Measurements from ENCODE around the gene TTBK2. TPM values are rescaled to one million over a fixed set of nuclear protein-coding genes. Genes with fewer than 3 reads are reported as not detected.
"Not testable (repeated sequence)": the region's sequence is repeated elsewhere in the genome, so short reads cannot be mapped to it uniquely, and the experiment has no call there.

TTBK2 gene
- polyA plus RNA-seq, 3 donors, result 3.7 to 9.0 (median 5.7) TPM

DNA sequence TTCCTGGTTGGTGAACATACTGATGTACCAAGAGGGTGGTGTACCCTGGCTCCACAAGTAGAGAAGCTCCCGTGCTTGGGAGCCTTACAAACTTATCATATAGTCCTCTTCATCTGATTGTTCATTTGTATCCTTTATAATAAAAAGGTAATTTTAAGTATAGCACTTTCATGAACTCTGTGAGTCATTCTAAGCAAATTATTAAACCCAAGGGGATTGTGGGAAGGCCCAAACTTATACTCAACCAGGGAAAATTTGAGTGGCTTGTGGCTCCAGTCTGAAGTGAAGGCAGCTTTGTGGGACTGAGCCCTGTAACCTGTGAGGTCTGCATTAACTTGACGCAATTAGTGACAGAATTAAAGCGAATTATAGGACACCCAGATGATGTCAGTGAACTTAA is 29.0 kb downstream of the TTBK2 start:
- peaks cover 7% of the 10 kb centered on the region for H4K20me1 ChIP-seq (ENCODE audit: insufficient read depth, low read length)
- no peaks in the 10 kb centered on the region for H3K27me3 ChIP-seq (ENCODE audit: control insufficient read depth in 2 of 2, insufficient read depth in 2 of 2, low read length in 2 of 2)
- intact Hi-C loops (cut with micrococcal nuclease), result no loop called here
- peaks cover 0 to 11% of the 10 kb centered on the region in 2 donors for H3K36me3 ChIP-seq (replicated peaks in 1 of 2; ENCODE audit: control insufficient read depth in 1 of 2, insufficient read depth in 2 of 2, low read length in 2 of 2)
- peaks cover 34% of the 10 kb centered on the region for H3K79me2 ChIP-seq (ENCODE audit: insufficient read depth, low read length)
- H3K9ac ChIP-seq (ENCODE audit: insufficient read depth, low read length, poor library complexity, severe bottlenecking), result no peak overlapping the region
- TF ChIP-seq, protein P1, sequence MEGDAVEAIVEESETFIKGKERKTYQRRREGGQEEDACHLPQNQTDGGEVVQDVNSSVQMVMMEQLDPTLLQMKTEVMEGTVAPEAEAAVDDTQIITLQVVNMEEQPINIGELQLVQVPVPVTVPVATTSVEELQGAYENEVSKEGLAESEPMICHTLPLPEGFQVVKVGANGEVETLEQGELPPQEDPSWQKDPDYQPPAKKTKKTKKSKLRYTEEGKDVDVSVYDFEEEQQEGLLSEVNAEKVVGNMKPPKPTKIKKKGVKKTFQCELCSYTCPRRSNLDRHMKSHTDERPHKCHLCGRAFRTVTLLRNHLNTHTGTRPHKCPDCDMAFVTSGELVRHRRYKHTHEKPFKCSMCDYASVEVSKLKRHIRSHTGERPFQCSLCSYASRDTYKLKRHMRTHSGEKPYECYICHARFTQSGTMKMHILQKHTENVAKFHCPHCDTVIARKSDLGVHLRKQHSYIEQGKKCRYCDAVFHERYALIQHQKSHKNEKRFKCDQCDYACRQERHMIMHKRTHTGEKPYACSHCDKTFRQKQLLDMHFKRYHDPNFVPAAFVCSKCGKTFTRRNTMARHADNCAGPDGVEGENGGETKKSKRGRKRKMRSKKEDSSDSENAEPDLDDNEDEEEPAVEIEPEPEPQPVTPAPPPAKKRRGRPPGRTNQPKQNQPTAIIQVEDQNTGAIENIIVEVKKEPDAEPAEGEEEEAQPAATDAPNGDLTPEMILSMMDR (IDR thresholded peaks at IDR 0.05), result no peak
- no peaks in the 10 kb centered on the region for H3K27me3 Mint-ChIP-seq (ENCODE audit: low read depth in 3 of 3)
- peaks cover 17 to 18% of the 10 kb centered on the region in 2 donors for H3K9me3 ChIP-seq (replicated peaks in 1 of 2; ENCODE audit: control insufficient read depth in 1 of 2, insufficient read depth in 1 of 2, low read length in 2 of 2)
- H2AFZ ChIP-seq (ENCODE audit: insufficient read depth, low read depth, low read length, poor library complexity, severe bottlenecking), result no peak overlapping the region
- H3K4me3 ChIP-seq (replicated peaks in 1 of 3; ENCODE audit: low read depth in 2 of 3, low read length in 3 of 3), result no peak overlapping the region
- H3K4me2 ChIP-seq (replicated peaks; ENCODE audit: extremely low read depth, low read length, poor library complexity, severe bottlenecking), result no peak overlapping the region
- H3K9me3 Mint-ChIP-seq, result peaks cover 10 to 26% (median 20%) of the 10 kb centered on the region in 7 donors
- H3K4me1 Mint-ChIP-seq, result no peaks in the 10 kb centered on the region
- no peaks in the 10 kb centered on the region for H3K4me1 ChIP-seq (ENCODE audit: control insufficient read depth in 1 of 2, insufficient read depth in 2 of 2, low read length in 2 of 2)
- H3K4me3 Mint-ChIP-seq, result no peak overlapping the region
- DNase-seq, result no peak
- 100% methylated on average over 2 of the region's 3 CpGs for WGBS (ENCODE audit: insufficient coverage)
- peaks cover 13 to 17% of the 10 kb centered on the region in 2 donors for H3K36me3 Mint-ChIP-seq
- no peak overlapping the region for H3K27ac Mint-ChIP-seq
- no peak overlapping the region for H3K27ac ChIP-seq (ENCODE audit: low read depth in 1 of 2, low read length in 2 of 2)

DNA sequence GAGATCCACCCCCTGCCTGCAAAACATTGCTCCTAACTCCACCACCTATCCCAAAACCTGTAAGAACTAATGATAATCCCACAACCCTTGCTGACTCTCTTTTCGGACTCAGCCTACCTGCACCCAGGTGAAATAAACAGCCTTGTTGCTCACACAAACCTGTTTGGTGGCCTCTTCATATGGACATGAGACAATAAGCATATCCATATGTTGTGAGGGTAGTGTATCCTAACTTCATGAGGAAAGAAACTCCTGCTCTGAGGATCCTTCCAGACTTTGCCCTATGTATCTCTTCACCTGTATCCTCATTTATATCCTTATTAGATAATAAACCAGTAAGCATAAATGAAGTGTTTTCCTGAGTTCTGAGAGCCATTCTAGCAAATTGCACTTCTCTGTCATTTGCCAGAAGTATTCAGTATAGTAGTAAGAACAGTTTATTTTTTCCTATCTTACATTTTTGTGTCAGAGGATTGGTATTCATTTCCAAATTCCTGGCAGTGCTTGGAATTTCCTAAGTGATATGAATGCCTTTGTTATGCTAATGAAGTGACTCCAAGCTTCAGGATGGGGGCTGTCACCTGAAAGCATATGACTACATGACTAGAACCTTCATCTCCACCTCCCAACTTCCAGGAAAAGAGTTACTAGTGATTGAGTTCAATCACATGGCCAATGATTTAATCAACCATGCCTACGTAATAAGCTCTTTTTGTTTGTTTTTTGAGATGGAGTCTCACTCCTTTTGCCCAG is 30.2 kb downstream of the TTBK2 start:
- TF ChIP-seq, protein P1 (IDR thresholded peaks at IDR 0.05), result no peak
- Histone ChIP-seq H4K20me1 (ENCODE audit: insufficient read depth, low read length) (peaks cover 7% of the 10 kb centered on the region), H3K4me3 (replicated peaks in 1 of 3; ENCODE audit: low read depth in 2 of 3, low read length in 3 of 3) (no peak overlapping the region), H3K9ac (ENCODE audit: insufficient read depth, low read length, poor library complexity, severe bottlenecking) (no peak overlapping the region), H3K79me2 (ENCODE audit: insufficient read depth, low read length) (peaks cover 34% of the 10 kb centered on the region), H3K36me3 (replicated peaks in 1 of 2; ENCODE audit: control insufficient read depth in 1 of 2, insufficient read depth in 2 of 2, low read length in 2 of 2) (peaks cover 0 to 11% of the 10 kb centered on the region in 2 donors), H3K9me3 (replicated peaks in 1 of 2; ENCODE audit: control insufficient read depth in 1 of 2, insufficient read depth in 1 of 2, low read length in 2 of 2) (peaks cover 17 to 23% of the 10 kb centered on the region in 2 donors), H3K4me2 (replicated peaks; ENCODE audit: extremely low read depth, low read length, poor library complexity, severe bottlenecking) (no peak overlapping the region), H3K27ac (ENCODE audit: low read depth in 1 of 2, low read length in 2 of 2) (no peak overlapping the region), H3K27me3 (ENCODE audit: control insufficient read depth in 2 of 2, insufficient read depth in 2 of 2, low read length in 2 of 2) (no peaks in the 10 kb centered on the region), H3K4me1 (ENCODE audit: control insufficient read depth in 1 of 2, insufficient read depth in 2 of 2, low read length in 2 of 2) (no peaks in the 10 kb centered on the region), H2AFZ (ENCODE audit: insufficient read depth, low read depth, low read length, poor library complexity, severe bottlenecking) (no peak overlapping the region)
- 100% methylated on average over 2 of the region's 2 CpGs for WGBS (ENCODE audit: insufficient coverage)
- Mint-ChIP-seq H3K9me3 (peaks cover 15 to 33% (median 28%) of the 10 kb centered on the region in 7 donors), H3K4me1 (no peaks in the 10 kb centered on the region), H3K27ac (no peak overlapping the region), H3K27me3 (ENCODE audit: low read depth in 3 of 3) (peaks cover 0 to 3% (median 0%) of the 10 kb centered on the region in 3 donors), H3K36me3 (peaks cover 10 to 13% of the 10 kb centered on the region in 2 donors), H3K4me3 (no peak overlapping the region)
- DNase-seq, result no peak
- intact Hi-C loops (cut with micrococcal nuclease), result no loop called here

DNA sequence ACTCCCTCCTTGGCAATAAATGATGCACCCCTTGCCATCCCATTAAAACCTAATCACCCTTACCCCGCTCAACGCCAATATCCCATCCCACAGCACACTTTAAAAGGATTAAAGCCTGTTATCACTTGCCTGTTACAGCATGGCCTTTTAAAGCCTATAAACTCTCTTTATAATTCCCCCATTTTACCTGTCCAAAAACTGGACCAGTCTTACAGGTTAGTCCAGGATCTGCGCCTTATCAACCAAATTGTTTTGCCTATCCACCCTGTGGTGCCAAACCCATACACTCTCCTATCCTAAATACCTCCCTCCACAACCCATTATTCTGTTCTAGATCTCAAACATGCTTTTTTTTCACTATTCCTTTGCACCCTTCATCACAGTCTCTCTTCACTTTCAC is 33.2 kb downstream of the TTBK2 start:
- H4K20me1 ChIP-seq (ENCODE audit: insufficient read depth, low read length); H3K4me3 ChIP-seq (replicated peaks in 1 of 3; ENCODE audit: low read depth in 2 of 3, low read length in 3 of 3); H3K27me3 ChIP-seq (ENCODE audit: control insufficient read depth in 2 of 2, insufficient read depth in 2 of 2, low read length in 2 of 2); H2AFZ ChIP-seq (ENCODE audit: insufficient read depth, low read depth, low read length, poor library complexity, severe bottlenecking); H3K4me3 Mint-ChIP-seq; intact Hi-C loops (cut with micrococcal nuclease); H3K36me3 ChIP-seq (replicated peaks in 1 of 2; ENCODE audit: control insufficient read depth in 1 of 2, insufficient read depth in 2 of 2, low read length in 2 of 2); H3K27me3 Mint-ChIP-seq (ENCODE audit: low read depth in 3 of 3); H3K9me3 ChIP-seq (replicated peaks in 1 of 2; ENCODE audit: control insufficient read depth in 1 of 2, insufficient read depth in 1 of 2, low read length in 2 of 2); H3K4me2 ChIP-seq (replicated peaks; ENCODE audit: extremely low read depth, low read length, poor library complexity, severe bottlenecking); H3K4me1 Mint-ChIP-seq; H3K9ac ChIP-seq (ENCODE audit: insufficient read depth, low read length, poor library complexity, severe bottlenecking); DNase-seq; H3K36me3 Mint-ChIP-seq; H3K27ac Mint-ChIP-seq; H3K4me1 ChIP-seq (ENCODE audit: control insufficient read depth in 1 of 2, insufficient read depth in 2 of 2, low read length in 2 of 2); H3K27ac ChIP-seq (ENCODE audit: low read depth in 1 of 2, low read length in 2 of 2): not testable (repeated sequence)
- H3K9me3 Mint-ChIP-seq, result peaks cover 11 to 23% (median 16%) of the 10 kb centered on the region in 7 donors
- 100% methylated on average over 3 of the region's 3 CpGs for WGBS (ENCODE audit: insufficient coverage)
- H3K79me2 ChIP-seq (ENCODE audit: insufficient read depth, low read length), result peaks cover 13% of the 10 kb centered on the region
